NOMO-1 treated with dmso at 0.1 percent for 144 hours (cell line): ENCODE results near the gene NFATC2.

ENCODE experiments used
- DNase-seq: peaks from one replicate; lab custom pipeline; 2025; ENCODE audit not compliant: unreplicated experiment; lab: John Stamatoyannopoulos, UW

NFATC2 gene

DNA sequence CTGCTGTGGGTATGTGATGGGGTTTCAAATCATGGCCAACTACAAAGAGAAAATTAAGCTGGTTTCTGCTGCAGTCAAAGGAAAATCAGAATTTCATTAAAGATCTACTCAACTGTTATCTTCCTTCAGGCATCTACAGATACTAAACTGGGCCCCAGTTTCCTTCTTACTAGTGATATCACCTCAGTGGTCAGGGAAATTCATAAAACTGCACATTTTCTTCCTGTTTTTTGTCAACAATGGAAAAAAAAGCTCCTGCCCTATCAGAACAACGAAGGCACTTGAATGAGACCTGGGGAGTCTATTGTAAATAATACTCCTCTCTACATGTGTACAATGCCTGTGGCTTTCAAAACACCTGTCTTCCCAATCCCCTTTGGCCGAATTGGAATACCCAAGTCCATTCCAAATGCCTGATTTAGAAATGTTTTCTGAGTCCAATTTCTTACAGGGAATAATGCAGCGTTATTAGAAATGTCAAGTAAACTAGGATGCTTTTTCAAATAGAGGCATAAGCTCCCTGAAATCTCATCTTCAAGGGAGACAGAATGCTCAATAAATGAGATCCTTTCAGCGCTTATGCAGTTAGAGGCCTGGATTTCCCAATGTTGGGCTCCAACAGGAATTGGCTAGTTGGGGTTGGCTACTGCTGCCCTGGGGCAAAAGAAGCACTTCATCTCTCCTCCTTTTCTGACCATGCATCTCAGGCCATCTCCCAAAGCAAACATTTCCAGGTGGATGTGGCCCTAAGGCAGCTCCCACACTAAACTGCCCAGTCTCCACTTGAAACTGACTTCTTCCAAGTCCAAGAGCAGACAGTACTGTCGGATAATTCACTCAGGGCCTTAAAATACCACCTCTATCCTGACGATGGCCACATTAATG is 143.3 kb downstream of the NFATC2 start:
- DNase-seq = no peak

DNA sequence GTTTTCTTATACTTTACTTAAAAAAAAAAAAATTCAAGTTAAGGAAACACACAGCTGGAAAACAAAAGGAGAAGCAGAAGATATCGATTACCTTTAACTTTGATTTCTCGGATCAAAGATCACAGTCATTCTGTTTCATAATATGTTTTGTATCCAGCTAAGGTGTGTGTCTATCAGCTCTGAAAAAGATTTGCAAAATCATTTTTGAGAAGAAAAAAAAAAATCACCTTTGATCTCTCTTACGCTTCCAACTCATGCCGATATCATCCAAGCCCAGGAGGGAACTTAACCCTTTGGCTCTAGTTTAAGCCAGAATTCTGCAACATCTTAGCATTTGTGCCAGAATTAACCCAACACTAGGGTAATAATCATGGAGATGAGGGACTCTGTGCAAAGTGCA is 144.0 kb downstream of the NFATC2 start:
- DNase-seq = no peak

DNA sequence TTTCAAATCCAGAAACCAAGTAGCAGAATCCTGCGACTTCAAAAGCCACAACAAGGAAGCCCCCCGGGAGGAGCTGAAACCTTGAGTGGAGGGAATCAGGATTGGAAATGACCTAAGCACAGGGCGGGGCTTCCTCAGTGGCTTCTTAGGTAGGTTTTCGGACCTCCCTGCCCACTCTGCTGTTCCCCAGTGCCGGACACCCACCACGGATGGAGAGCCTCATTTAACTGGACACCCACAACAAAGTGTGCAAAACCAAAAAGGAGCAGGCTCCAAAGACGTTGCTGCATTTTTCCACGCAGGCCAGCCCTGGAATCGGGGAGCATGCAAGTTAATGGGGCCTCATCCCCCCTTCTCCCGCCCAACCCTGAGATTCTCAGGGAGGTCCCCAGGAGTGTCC is 144.4 kb downstream of the NFATC2 start:
- no peak for DNase-seq

DNA sequence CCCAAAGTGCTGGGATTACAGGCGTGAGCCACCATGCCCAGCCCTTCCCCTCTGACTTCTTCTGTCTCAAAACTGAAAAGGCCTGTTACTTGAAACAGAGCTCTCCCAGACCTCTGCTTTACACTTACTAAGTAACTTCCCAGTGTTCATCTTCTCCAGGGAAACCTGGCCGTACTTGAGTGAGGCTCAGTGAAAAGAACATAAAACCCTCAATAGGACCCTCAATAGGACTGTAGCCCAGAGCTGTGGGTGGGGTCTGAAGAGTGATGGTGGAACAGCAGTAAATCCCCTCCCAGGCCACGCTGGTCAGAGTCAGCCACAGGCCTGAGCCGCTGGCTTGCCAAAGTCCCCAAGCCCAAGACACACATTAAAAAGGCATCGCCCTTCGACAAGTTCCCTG is 145.4 kb downstream of the NFATC2 start:
- DNase-seq = no peak

DNA sequence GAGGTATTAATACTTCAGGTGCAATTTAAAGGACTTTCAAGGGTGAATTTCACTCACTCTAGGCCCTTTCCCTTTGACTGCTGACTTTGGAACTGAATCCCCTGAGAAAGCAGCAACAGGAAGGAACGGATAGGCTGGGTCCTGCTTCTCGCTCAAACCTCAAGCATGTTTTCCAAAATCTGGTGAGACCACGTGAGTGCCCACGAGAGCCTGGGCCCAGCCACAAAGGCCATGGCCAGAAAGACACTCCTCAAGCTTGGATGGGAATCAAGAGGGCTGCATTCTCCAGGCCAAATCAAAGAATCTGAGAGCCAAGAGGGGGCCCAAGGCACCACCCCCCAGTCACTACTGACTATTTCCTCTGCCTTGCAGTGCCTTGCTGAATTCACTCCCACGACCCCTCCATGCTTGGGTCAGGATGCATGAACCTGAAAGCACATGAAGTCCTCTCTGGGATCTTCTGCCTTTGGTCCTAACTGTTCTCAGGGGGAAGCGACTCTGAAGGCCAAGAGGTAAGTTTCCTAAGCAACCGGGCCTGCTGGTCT is 146.1 kb downstream of the NFATC2 start:
- no peak for DNase-seq

DNA sequence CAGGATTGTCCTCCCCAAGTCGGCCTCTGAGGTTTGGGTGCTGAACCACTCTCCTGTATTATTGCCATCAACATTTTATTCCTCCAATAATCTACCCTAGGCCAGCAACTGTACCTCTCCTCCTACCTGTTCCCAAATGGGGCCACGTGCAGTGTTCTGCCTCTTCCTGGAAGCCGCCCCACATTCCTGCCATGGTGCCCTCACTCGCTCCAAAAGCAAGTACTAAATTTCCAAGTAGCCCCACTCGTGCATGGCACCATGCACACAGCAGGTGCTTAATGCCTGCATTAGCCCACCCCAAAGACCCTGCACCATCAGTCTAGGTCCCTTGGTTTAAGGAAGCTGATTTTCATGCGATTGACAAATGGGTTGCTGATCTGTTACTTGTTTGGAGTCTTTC is 147.8 kb downstream of the NFATC2 start:
- no peak for DNase-seq

DNA sequence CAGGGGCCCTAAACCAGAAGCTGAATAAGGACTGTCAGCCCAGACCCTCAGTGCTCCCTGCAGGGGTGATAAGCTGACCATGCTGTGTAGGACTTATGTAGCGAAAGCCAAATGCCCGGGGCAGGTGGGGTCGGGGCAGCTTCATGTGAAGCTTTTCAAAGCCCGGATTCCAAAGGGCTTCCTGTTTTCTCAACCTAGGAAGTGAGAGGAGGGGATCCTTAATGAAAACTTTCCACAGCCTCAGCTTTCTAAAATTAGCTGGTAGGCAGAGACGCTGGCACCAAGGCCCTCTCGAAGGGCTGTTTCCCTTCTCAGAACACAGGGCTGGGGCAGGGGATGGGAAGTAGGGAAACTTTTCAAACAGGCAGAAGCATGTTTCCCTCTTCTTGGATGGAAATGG is 148.9 kb downstream of the NFATC2 start:
- no peak for DNase-seq

DNA sequence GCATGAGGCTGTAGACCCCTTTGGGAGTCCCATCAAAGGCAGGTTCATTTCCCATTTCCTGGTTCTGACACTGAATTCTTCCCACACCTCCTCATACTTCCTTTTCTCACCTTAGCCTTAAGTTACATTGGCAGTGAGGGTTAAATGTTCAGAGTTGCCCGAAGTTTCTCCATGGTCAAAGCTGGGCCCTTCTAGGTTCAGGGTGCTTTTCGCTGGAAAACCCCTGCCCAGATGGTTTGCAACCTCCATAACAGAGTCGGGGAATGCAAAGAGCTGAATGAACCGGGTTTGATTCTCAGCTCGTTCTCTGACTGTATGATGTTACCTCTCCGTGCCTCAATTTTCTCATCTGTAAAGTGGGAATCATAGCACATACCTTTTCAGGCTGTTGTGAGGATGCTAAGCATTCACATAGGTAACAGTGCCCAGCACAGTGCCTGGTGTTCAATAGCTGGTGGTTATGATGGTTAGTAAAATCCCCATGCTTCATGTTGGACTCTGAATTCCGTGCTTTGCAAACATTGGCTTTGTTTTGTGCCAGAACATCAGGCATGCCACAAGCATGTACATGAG is 149.8 kb downstream of the NFATC2 start:
- no peak for DNase-seq

DNA sequence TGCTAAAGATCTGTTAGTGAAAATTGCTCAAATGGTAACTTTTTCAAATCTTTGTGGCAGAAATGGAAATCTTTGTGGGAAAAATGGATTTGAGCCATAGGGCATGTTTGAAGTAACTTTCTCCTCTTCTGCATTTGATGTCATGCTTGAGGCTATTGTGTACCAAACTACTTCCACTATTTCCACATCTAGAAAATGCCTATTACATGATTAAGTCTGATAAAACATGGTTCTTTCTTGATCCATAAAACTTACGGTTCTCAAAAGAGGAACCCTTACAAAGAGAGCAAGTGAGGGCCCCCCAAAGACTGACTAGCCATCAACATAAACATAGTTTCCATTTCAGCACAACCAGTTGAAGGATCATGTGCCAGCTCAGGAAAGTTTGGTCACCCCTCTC is 150.6 kb downstream of the NFATC2 start:
- no peak for DNase-seq

DNA sequence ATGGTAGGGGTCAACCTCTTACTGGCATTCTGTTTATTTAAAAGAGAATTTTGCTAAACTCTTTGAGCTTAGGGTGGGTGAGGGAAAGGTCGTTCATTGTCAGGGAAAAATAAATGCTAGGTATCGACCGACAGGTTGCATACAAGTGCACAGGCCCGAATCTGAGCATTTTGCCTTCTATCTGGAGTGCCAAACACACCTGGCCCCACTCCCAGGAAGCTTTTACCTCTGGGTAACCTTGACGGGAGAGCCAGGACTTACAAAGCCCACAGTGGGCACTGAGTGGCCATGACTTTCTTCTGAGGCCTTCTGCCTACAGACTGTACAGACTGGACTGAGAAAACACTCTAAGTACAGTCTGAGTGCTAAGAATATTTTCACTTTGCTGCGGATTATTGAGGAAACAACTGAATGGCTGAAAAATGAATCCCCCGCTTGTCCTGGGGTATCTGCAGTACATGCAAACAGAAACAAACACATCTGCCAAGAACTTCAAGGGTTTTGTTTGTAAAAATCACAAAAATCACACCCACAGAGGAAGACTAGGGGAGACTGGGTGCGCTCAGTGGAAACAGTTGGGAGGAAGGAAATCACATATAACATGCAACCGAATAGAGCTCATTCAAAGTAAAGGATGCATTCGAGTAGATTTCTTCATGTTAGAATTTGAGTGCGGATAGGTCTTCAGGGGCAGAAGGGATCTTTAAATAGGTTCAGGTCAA is 152.8 kb downstream of the NFATC2 start:
- DNase-seq = no peak

DNA sequence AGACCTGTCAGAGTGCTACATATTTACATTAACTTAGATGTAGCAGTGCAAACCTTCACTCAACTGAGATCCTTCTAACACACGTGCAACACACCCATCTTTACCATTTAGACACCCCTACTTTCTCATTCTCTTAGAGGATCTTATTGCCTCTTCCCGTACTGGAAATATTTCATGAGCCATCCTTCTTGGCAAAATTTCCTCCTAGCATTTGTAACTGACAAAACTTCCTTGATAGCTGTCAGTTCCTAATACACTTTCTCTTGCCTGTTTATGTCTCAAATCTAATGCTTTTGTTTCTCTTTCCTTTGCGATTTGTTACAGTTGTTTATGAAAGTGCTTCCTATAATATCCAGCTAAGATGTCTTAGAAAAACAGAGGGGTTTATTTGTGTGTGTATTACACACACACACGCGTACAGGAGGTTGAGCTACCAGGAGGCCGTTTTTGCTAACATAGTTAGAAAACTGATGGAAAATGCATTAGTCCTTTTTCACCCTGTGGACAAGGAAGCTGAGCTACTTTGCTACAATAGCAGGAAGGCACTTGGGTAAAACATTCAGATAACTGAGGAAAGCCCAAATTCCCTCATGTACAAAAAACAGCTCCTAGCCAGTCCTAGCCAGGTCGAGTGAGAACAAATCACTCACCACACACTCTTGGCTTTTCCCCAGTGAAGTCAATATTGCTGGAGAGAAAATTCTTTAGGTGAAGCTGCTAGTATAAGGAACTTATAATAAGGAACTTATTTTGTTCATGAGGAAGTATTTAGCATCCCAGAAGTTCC is 153.6 kb downstream of the NFATC2 start:
- DNase-seq = no peak

DNA sequence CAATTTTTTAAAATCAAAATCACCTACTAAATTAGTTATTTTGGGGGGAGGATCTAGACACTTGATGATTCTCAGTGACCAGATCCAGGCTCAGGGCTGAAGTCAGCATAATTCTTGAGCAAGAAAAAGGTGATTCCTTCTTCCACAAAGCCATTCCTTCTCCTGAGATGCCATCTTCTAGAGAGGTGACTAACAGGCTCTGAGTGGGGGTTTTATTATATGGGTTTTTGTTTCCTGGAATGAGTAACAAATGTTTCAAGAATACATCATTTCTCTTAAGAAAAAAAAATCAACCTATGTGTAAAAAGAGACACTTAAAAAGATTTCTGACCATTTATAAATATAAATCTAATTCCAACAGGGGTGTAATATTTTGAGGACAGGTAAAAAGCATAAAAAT is 154.3 kb downstream of the NFATC2 start:
- DNase-seq = no peak

DNA sequence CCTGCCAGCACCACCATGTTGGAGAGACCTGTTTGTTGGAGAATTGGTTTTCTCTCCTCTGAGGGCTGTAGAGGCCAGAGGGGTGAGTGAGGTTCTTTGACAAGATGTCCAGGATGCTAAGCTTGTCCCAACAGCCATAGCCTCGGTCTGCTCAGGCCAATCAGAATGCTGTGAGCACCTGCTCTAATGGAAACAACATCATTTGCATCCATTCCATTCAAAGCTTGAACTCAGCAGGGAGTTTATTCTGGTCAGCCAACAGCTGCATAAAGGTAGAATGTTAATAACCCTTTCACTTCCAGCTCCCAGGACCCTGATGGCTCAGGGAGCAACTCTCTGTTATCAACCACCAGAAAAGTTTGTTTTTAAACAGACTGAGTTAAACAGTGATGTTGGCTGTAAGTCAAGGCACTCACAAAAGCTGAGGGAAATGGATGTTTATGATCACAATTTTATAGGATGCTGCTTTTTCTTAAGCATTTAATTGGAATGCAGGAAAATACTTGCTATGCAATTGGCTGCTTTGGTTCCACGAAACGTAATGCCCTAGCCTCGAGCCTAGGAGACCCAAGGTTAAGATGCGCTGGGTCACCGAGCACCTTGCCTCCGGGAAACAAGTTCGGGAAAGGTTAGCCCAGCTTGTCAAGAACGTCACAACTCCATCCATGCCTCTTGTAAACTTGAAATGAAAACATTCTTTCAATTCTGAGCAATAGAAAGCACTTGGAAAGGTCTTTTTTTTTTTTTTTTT is 155.2 kb downstream of the NFATC2 start:
- DNase-seq = no peak

DNA sequence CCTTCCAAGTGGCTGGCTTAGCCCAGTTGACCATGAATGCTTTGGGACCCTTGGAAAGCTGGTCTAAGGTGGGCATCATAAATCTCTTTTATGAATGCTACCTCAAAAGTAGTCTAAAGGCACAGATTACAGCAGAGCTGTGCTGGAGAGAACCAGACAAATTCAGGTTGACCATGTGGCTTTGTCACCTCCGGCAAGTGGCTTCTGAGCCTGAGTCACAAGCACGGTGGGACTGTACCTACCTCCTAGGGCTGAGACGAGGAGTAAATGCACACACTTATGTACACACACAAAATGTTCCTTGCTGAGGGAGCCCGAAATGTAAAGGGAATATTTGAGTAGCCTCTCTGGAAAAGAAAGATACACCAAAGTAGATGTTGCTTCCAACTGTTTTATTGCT is 155.9 kb downstream of the NFATC2 start:
- DNase-seq = no peak

DNA sequence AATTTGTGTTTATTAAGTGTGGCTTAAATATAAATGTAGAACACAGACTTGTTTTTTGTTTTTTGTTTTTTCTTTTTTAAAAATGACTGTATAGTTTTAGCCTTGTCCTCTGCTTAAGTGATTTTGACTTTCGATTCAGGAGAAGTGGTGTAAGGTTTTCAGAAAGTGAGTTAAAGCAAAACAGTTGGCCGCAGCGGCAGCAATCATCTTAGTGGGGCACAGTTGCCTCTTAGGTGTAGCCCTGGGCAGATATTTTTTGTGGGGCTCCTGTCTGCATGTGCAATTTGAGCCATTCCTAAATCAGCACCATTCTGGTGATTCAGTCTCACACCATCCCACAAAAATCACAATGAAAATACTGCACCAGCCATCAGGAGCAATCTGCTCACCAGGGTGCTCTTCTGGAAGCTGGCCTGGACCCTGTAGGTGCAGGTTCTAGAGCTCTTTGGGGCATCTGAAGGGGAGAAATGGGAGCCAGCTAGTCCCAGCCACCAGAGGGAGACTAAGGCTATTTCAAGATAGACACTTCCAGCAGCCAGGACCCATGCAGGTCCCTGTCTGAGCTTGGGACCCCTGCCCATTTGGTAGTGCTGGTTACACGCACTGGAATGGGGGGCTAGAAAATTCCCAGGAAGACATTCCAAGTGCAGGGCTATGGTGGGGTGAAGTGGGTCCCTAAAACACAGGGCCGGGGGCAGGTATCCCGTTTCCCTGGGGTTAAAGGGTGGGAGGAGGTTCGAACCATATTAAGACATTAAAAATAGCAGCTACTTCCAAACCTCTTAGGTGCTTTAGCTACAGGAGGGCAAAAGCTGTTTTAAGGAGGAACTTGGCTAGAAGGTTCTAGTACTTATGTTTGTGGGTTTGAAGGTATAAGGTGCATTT is 156.6 kb downstream of the NFATC2 start:
- no peak for DNase-seq

DNA sequence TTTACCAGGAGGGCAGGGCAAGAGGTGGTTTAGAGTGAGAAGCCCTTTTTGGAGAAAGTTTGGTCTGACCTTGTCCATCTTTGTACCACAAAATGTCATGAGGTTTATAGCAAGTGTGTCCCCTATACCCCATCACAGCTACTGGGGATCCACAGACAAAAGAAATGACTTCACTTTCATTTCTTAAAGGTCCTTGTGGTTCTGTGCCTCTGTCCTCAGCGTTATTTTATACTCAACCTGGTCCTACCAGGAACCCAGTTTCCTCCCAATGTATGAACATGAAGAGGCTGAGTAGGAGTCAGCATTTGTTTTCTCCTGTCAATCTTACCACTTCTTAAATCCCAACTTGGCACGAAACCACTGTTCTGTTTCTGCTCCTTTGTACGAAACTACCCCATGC is 157.6 kb downstream of the NFATC2 start:
- no peak for DNase-seq

DNA sequence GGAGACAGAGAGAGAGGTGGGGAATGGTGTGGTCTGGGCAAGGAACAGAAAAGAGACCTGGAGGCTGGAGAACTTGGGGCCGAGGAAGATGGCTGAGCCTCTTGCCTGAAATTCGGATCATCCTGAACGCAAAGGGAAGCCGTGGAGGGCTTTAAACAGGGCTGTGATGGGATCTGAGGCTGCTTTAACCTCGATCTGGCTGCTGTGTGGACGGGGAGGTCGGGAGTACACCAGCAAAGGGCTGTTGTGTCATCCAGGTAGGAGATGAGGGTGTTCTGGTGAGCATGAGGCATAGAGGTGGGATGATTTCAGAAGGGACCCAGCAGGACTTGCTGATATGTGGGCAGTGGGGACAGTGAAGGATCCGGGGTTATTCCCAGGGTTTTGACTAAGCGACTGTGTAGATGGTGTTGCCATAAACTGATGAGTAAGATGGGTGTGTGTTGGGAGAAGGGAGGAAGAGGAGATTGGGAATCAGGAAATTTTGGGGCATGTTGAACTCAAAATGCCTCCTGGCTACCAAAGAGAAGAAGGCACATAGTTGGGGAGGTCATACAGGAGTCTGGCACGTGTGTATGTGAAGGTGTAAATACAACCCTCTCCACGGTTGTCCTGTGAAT is 158.5 kb downstream of the NFATC2 start:
- no peak for DNase-seq

DNA sequence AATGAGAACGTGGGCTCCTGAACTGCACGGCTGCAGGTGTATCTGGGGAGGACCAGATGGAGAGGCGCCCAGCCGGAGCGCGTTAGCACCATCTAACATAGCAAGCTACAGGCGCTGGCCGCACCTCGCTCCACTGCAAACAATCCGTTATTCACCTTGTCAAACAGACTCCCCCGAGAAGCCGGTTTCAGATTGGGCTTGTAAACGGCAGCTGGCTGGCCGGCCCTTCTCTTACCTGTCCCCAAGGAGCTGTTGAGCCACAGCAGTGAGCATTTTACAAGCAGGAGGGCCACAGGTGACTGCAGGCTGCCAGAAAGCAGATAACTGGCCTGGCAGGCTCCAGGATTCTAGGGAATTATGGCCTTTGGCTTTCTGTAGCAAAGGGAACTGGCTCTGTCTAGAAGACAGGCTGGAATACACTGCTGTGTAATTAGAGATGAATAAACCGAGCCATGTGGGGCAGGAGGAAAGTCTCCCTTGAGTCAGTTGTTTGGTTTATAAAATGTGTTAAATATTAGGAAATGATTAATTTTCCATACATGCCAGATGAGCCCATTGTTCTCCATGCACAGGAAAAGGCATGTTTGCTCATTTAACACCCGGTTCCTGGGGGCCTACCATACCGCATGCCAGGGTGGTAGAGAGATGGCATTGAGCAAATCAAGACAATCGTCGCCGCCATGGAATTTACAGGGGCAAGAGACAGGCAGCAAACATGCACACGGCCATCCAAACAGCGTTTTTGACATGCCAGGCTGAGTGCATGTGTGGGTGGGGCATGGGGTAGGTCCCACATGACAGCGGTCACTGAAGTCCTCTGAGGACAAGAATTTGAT is 159.3 kb downstream of the NFATC2 start:
- DNase-seq = no peak
